GM23338 (cell line): ENCODE measurements around the gene SNAPC3. TPM values are rescaled to one million over a fixed set of nuclear protein-coding genes. Genes with fewer than 3 reads are reported as not detected.

Source experiments
- ATAC-seq: fragments of 200-7000 bp; cut with Tn5 transposase; 3 replicates; pipeline ENCODE4 v1.9.1; 2020
- DNase-seq: peaks from one replicate; pipeline ENCODE4 v3.0.0-alpha.2; 2015; ENCODE audit warnings: low spot score
- H2AFZ ChIP-seq: fragments of 200-600 bp; sonication (generic); 2 replicates; pipeline ENCODE4 v1.8.0; 2016; ENCODE audit warnings: antibody characterized with exemption, mild to moderate bottlenecking, moderate library complexity
- H3F3A ChIP-seq: fragments of 200-600 bp; sonication (generic); replicated peaks from 2 replicates; pipeline ENCODE4 v1.8.0; 2017; ENCODE audit warnings: antibody characterized with exemption, mixed run types, low read depth
- H3K27ac ChIP-seq: fragments of 200-600 bp; sonication (generic); 2 replicates; pipeline ENCODE4 v1.6.1; 2016; ENCODE audit warnings: low read depth
- H3K27me3 ChIP-seq: fragments of 200-600 bp; sonication (generic); 2 replicates; pipeline ENCODE4 v1.8.0; 2016; ENCODE audit warnings: mild to moderate bottlenecking, mixed run types, moderate library complexity; ENCODE audit not compliant: insufficient read depth
- H3K36me3 ChIP-seq: fragments of 200-600 bp; sonication (generic); 2 replicates; pipeline ENCODE4 v1.8.0; 2016; ENCODE audit warnings: mild to moderate bottlenecking; ENCODE audit not compliant: insufficient read depth
- H3K4me1 ChIP-seq: fragments of 200-600 bp; sonication (generic); 2 replicates; pipeline ENCODE4 v1.8.0; 2016; ENCODE audit warnings: mild to moderate bottlenecking, moderate library complexity; ENCODE audit not compliant: insufficient read depth
- H3K4me2 ChIP-seq: fragments of 200-600 bp; sonication (generic); 2 replicates; pipeline ENCODE4 v1.7.1; 2017; ENCODE audit warnings: mixed run types
- H3K4me3 ChIP-seq: fragments of 200-600 bp; sonication (generic); 2 replicates; pipeline ENCODE4 v1.6.1; 2016; ENCODE audit warnings: mixed run types
- H3K79me2 ChIP-seq: fragments of 200-600 bp; sonication (generic); replicated peaks from 2 replicates; pipeline ENCODE4 v1.8.0; 2017; ENCODE audit warnings: mild to moderate bottlenecking; ENCODE audit not compliant: insufficient read depth
- H3K9me2 ChIP-seq: fragments of 200-600 bp; sonication (generic); 2 replicates; pipeline ENCODE4 v1.8.0; 2017; ENCODE audit not compliant: insufficient read depth
- H4K20me1 ChIP-seq: fragments of 200-600 bp; sonication (generic); replicated peaks from 2 replicates; pipeline ENCODE4 v1.8.0; 2017; ENCODE audit warnings: mild to moderate bottlenecking; ENCODE audit not compliant: insufficient read depth
- H3K27ac Mint-ChIP-seq: 2 replicates; pipeline ENCODE4 v1.8.0; 2020; ENCODE audit warnings: inconsistent platforms, mild to moderate bottlenecking, moderate library complexity, mixed read lengths
- H3K27me3 Mint-ChIP-seq: 3 replicates; pipeline ENCODE4 v1.8.0; 2022; ENCODE audit warnings: low read depth, mild to moderate bottlenecking, moderate library complexity, mixed read lengths, inconsistent platforms; ENCODE audit not compliant: insufficient read depth, poor library complexity
- H3K36me3 Mint-ChIP-seq: 3 replicates; pipeline ENCODE4 v1.8.0; 2021; ENCODE audit warnings: low read depth, mild to moderate bottlenecking, inconsistent platforms, moderate library complexity, mixed read lengths
- H3K4me1 Mint-ChIP-seq: 3 replicates; pipeline ENCODE4 v1.8.0; 2020; ENCODE audit warnings: mild to moderate bottlenecking, inconsistent platforms, mixed read lengths
- H3K4me3 Mint-ChIP-seq: 3 replicates; pipeline ENCODE4 v1.8.0; 2021; ENCODE audit warnings: moderate library complexity, mild to moderate bottlenecking, inconsistent platforms, mixed read lengths
- H3K9me3 Mint-ChIP-seq: 3 replicates; pipeline ENCODE4 v1.8.0; 2020; ENCODE audit warnings: moderate library complexity, mild to moderate bottlenecking, inconsistent platforms, mixed read lengths
- CREB1 ChIP-seq: fragments of 250-450 bp; sonication (Bioruptor Pico); IDR thresholded peaks from 2 replicates; pipeline ENCODE4 v1.5.0; 2020; ENCODE audit warnings: low read depth, mild to moderate bottlenecking, moderate library complexity
- EZH2 ChIP-seq: fragments of 200-600 bp; sonication (generic); IDR thresholded peaks from one replicate; pipeline ENCODE4 v1.8.0; 2017; ENCODE audit warnings: antibody characterized with exemption, mild to moderate bottlenecking, low read depth; ENCODE audit not compliant: unreplicated experiment
- EZH2phosphoT487 ChIP-seq: fragments of 200-600 bp; sonication (generic); IDR thresholded peaks from one replicate; pipeline ENCODE4 v1.8.1; 2018; ENCODE audit warnings: antibody characterized with exemption; ENCODE audit not compliant: unreplicated experiment
- JUNB ChIP-seq: IDR thresholded peaks from one replicate; pipeline ENCODE4 v1.6.1; 2016; ENCODE audit warnings: antibody characterized with exemption; ENCODE audit not compliant: unreplicated experiment
- NANOG ChIP-seq: IDR thresholded peaks from 2 replicates; pipeline ENCODE4 v1.6.1; 2016; ENCODE audit warnings: antibody characterized with exemption, borderline replicate concordance
- POLR2AphosphoS5 ChIP-seq: IDR thresholded peaks from 2 replicates; pipeline ENCODE4 v1.6.1; 2016; ENCODE audit warnings: antibody characterized with exemption, low read depth
- STAT1 ChIP-seq: IDR thresholded peaks from one replicate; pipeline ENCODE4 v1.6.1; 2016; ENCODE audit warnings: antibody characterized with exemption; ENCODE audit not compliant: unreplicated experiment
- ZNF114 ChIP-seq: fragments of 250-450 bp; sonication (Bioruptor Pico); IDR thresholded peaks from 2 replicates; pipeline ENCODE4 v1.5.0; 2020; ENCODE audit warnings: mild to moderate bottlenecking, moderate library complexity
- ZNF331 ChIP-seq: fragments of 250-450 bp; sonication (Bioruptor Pico); IDR thresholded peaks from 2 replicates; pipeline ENCODE4 v1.5.0; 2020; ENCODE audit warnings: low read depth, mild to moderate bottlenecking, moderate library complexity
- polyA plus RNA-seq: library from polyadenylated mRNA; unstranded; fragments of >200 nt; fragmentation: Nextera tagmentation; extraction: Ambion mirVana; gene quantifications from 2 replicates; pipeline ENCODE4 v1.2.1, GENCODE V29; 2016
- total RNA-seq: library from RNA; depleted of rRNA; stranded (reverse); fragments of >200 nt; shearing (Covaris generic); gene quantifications from 2 replicates; pipeline ENCODE4 v1.2.3, GENCODE V29; 2014
- TF ChIP-seq, protein P1 (sequence below): IDR thresholded peaks from 2 replicates; pipeline ENCODE4 v1.6.1; 2016; ENCODE audit warnings: antibody characterized with exemption
- TF ChIP-seq, protein P2 (sequence below), 2 experiments: fragments of 200-600 bp in 1 of 2; sonication (generic) in 1 of 2; conservative IDR thresholded peaks; 2 replicates each; pipeline versions ENCODE4 v1.5.1 to v1.6.1; 2016 to 2017; ENCODE audit warnings: antibody characterized with exemption in 2 of 2, low read depth in 2 of 2, mild to moderate bottlenecking in 2 of 2, moderate library complexity in 1 of 2
- TF ChIP-seq, protein P3 (sequence below): fragments of 250-450 bp; sonication (Bioruptor Pico); IDR thresholded peaks from 2 replicates; pipeline ENCODE4 v1.5.0; 2020; ENCODE audit warnings: mild to moderate bottlenecking, moderate library complexity

Gene SNAPC3
- total and polyA plus RNA-seq, 2 experiments from 2014 or later: 20.9 to 35.2 TPM

DNA sequence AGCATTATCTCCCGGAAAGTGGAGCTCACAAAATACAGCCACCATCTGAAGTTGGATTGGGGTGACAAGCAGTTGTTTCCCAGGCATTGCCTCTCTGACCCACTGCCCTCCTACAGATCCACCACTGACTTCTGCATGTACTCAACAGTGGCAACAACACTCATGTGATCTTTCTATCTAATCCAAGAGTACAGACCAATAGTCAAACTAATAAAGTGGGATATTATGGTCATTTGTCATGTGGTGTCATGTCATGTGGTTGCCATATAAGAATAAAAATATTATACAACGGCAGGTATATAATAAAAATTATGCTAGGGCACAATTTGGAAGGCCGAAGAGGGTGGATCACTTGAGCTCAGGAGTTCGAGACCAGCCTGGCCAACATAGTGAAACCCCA lies 33.0 kb upstream of the SNAPC3 start (continued):
- TF ChIP-seq, protein P1, sequence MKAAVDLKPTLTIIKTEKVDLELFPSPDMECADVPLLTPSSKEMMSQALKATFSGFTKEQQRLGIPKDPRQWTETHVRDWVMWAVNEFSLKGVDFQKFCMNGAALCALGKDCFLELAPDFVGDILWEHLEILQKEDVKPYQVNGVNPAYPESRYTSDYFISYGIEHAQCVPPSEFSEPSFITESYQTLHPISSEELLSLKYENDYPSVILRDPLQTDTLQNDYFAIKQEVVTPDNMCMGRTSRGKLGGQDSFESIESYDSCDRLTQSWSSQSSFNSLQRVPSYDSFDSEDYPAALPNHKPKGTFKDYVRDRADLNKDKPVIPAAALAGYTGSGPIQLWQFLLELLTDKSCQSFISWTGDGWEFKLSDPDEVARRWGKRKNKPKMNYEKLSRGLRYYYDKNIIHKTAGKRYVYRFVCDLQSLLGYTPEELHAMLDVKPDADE: no peak

DNA sequence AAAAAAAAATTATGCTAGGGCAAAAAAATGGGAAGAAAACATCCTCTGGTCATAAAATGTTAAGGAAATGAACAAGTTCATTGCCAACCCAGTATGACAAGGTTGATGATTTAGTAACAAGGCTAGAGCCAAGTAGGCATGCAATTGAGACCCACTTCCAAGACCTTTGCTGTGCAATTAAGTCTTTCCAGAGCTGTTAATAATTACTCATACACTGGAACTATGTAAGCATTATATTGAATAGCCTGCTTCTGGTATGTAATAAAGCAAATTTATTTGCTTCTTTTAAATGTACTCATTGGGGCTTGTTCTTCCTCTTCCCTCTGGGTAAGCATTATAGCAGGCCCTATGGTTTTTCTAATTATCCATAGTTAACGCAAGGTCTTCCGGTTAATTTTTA lies 32.5 kb upstream of the SNAPC3 start:
- Mint-ChIP-seq H3K36me3 (no peaks in the 10 kb centered on the region), H3K9me3 (no peaks in the 10 kb centered on the region), H3K4me3 (no peak overlapping the region), H3K27me3 (no peaks in the 10 kb centered on the region), H3K4me1 (no peaks in the 10 kb centered on the region), H3K27ac (no peak overlapping the region)
- Histone ChIP-seq H3K4me2 (no peak overlapping the region), H3K79me2 (no peaks in the 10 kb centered on the region), H3K9me2 (no peaks in the 10 kb centered on the region), H3K36me3 (no peaks in the 10 kb centered on the region), H3F3A (no peaks in the 10 kb centered on the region), H3K4me1 (no peaks in the 10 kb centered on the region), H3K4me3 (no peak overlapping the region), H3K27ac (no peak overlapping the region), H2AFZ (no peak overlapping the region), H3K27me3 (no peaks in the 10 kb centered on the region), H4K20me1 (no peaks in the 10 kb centered on the region)
- DNase-seq: no peak
- no peak for ATAC-seq
- no peak for TF ChIP-seq NANOG
- TF ChIP-seq JUNB: no peak
- TF ChIP-seq, protein P1: no peak
- TF ChIP-seq STAT1: no peak
- no peak for TF ChIP-seq POLR2AphosphoS5
- TF ChIP-seq EZH2: no peak
- no peak for TF ChIP-seq EZH2phosphoT487
- no peak for TF ChIP-seq ZNF114 (CRISPR knock-in tag)
- TF ChIP-seq, protein P2, sequence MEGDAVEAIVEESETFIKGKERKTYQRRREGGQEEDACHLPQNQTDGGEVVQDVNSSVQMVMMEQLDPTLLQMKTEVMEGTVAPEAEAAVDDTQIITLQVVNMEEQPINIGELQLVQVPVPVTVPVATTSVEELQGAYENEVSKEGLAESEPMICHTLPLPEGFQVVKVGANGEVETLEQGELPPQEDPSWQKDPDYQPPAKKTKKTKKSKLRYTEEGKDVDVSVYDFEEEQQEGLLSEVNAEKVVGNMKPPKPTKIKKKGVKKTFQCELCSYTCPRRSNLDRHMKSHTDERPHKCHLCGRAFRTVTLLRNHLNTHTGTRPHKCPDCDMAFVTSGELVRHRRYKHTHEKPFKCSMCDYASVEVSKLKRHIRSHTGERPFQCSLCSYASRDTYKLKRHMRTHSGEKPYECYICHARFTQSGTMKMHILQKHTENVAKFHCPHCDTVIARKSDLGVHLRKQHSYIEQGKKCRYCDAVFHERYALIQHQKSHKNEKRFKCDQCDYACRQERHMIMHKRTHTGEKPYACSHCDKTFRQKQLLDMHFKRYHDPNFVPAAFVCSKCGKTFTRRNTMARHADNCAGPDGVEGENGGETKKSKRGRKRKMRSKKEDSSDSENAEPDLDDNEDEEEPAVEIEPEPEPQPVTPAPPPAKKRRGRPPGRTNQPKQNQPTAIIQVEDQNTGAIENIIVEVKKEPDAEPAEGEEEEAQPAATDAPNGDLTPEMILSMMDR (conservative IDR thresholded peaks at IDR 0.05; ENCODE audit: low read depth in 2 of 2): no peak
- no peak for TF ChIP-seq ZNF331 (CRISPR knock-in tag)
- no peak for TF ChIP-seq CREB1 (CRISPR knock-in tag)
- TF ChIP-seq, protein P3, sequence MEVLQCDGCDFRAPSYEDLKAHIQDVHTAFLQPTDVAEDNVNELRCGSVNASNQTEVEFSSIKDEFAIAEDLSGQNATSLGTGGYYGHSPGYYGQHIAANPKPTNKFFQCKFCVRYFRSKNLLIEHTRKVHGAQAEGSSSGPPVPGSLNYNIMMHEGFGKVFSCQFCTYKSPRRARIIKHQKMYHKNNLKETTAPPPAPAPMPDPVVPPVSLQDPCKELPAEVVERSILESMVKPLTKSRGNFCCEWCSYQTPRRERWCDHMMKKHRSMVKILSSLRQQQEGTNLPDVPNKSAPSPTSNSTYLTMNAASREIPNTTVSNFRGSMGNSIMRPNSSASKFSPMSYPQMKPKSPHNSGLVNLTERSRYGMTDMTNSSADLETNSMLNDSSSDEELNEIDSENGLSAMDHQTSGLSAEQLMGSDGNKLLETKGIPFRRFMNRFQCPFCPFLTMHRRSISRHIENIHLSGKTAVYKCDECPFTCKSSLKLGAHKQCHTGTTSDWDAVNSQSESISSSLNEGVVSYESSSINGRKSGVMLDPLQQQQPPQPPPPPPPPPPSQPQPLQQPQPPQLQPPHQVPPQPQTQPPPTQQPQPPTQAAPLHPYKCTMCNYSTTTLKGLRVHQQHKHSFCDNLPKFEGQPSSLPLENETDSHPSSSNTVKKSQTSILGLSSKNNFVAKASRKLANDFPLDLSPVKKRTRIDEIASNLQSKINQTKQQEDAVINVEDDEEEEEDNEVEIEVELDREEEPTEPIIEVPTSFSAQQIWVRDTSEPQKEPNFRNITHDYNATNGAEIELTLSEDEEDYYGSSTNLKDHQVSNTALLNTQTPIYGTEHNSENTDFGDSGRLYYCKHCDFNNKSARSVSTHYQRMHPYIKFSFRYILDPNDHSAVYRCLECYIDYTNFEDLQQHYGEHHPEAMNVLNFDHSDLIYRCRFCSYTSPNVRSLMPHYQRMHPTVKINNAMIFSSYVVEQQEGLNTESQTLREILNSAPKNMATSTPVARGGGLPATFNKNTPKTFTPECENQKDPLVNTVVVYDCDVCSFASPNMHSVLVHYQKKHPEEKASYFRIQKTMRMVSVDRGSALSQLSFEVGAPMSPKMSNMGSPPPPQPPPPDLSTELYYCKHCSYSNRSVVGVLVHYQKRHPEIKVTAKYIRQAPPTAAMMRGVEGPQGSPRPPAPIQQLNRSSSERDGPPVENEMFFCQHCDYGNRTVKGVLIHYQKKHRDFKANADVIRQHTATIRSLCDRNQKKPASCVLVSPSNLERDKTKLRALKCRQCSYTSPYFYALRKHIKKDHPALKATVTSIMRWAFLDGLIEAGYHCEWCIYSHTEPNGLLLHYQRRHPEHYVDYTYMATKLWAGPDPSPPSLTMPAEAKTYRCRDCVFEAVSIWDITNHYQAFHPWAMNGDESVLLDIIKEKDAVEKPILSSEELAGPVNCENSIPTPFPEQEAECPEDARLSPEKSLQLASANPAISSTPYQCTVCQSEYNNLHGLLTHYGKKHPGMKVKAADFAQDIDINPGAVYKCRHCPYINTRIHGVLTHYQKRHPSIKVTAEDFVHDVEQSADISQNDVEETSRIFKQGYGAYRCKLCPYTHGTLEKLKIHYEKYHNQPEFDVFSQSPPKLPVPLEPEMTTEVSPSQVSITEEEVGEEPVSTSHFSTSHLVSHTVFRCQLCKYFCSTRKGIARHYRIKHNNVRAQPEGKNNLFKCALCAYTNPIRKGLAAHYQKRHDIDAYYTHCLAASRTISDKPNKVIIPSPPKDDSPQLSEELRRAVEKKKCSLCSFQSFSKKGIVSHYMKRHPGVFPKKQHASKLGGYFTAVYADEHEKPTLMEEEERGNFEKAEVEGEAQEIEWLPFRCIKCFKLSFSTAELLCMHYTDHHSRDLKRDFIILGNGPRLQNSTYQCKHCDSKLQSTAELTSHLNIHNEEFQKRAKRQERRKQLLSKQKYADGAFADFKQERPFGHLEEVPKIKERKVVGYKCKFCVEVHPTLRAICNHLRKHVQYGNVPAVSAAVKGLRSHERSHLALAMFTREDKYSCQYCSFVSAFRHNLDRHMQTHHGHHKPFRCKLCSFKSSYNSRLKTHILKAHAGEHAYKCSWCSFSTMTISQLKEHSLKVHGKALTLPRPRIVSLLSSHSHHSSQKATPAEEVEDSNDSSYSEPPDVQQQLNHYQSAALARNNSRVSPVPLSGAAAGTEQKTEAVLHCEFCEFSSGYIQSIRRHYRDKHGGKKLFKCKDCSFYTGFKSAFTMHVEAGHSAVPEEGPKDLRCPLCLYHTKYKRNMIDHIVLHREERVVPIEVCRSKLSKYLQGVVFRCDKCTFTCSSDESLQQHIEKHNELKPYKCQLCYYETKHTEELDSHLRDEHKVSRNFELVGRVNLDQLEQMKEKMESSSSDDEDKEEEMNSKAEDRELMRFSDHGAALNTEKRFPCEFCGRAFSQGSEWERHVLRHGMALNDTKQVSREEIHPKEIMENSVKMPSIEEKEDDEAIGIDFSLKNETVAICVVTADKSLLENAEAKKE: no peak
